NOMO-1 treated with dmso at 0.1 percent for 144 hours (cell line): ENCODE results near the gene GPC6.

Experiments used
- DNase-seq: peaks from one replicate; lab custom pipeline; 2025; ENCODE audit not compliant: unreplicated experiment; lab: John Stamatoyannopoulos, UW

The GPC6 gene

GRCh38 chr13:94218951-94219350 lies 992.3 kb downstream of the GPC6 start:
- no peak for DNase-seq

GRCh38 chr13:94224670-94225069 lies 998.1 kb downstream of the GPC6 start:
- no peak for DNase-seq

- DNase-seq, result no peak
These were observed 1000.8 kb downstream of the GPC6 start for GRCh38 chr13:94227255-94227879.

GRCh38 chr13:94228763-94229162 lies 1002.2 kb downstream of the GPC6 start:
- DNase-seq, result no peak

DNA sequence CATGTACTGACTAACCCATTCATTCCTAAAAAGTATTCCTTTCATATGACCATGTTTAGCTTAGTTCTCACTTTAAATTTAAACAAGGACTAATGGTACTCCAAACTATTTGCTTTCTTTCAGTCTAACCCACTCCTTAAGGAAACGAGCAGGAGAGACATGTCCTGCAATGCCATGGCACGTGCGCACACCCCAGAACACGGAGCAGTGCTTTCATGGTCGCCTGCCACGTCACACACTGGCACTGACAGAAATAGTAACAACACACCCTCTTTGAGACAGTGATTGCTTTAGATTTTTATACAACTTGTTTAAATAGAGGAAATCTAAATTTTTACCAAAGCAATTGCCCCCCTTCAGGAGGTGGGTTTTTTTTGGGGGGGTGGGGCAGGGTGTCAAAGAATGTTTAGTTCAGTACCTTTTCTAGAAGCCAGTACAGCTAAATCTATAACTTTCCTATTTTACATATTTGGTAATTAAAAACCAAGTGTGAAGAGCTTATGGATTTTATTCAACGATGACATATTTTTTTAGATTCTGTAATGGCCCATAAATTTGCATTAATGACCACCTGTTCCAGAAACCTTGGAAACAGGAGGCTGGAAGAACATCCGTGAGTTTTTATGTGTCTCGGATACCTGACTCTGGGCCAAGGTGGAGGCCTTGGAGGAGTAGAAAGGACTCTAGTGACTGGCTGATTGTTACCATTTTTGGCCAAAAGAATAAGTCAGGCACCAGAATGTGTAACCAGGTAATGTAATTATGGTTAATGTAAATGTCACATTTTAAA lies 1005.7 kb downstream of the GPC6 start:
- no peak for DNase-seq

GRCh38 chr13:94232956-94233355 lies 1006.3 kb downstream of the GPC6 start:
- DNase-seq, result no peak

GRCh38 chr13:94233401-94233800 lies 1006.8 kb downstream of the GPC6 start:
- no peak for DNase-seq

DNA sequence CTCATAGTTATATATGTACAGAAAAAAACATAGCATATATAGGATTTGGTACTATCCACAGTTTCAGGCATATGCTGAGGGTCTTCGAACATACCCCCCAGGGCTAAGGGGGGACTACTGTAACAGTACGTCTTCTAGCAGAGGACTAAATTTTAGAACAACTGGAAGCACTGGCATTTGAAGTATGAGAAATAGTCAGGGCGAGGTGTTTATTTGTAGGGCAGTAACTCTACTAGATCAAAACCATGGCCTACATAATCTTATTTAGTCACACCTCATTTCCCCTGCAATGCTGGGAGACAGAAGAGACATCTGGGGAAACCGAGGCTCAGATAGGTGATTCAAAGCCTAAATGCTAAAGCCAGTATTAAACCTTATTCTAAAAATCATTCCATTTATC lies 1007.2 kb downstream of the GPC6 start:
- no peak for DNase-seq

DNA sequence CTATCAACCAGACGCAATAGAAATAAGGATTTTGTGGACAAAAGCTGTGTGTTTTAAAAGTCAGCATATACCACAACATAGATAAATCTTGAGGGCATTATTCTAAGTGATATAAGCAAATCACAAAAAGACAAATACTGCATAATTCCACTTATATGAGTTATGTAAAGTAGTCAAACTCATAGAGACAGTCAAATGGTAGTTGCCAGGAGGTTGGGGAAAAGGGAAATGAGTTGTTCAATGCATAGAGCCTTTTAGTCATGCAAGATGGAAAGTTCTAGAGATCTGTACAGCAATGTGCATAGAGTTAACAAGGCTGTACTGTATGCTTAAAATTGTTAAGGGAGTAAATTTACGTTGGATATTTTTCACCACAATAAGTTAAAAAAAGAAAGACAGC lies 1008.1 kb downstream of the GPC6 start:
- DNase-seq, result no peak

DNA sequence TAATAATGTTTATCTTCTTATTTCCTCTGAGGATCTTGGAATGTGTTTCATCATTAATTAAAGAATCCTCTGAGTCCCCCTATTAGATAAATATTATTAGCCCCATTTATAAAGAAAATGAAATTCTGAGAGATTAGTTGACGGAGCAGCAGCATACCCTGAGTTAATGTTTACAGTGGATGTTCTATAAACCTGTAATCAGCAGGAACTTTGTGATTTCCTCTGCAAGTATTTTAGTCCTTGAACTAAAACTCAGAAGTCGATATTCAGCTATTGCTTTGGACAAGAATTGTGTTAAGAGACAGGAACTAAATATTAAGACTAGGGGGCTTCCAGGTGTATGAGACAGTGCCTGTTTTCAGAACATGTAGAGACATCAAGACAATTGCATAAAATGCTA lies 1009.5 kb downstream of the GPC6 start:
- no peak for DNase-seq

- DNase-seq, result no peak
These were observed 1010.3 kb downstream of the GPC6 start for GRCh38 chr13:94236872-94237271.

DNA sequence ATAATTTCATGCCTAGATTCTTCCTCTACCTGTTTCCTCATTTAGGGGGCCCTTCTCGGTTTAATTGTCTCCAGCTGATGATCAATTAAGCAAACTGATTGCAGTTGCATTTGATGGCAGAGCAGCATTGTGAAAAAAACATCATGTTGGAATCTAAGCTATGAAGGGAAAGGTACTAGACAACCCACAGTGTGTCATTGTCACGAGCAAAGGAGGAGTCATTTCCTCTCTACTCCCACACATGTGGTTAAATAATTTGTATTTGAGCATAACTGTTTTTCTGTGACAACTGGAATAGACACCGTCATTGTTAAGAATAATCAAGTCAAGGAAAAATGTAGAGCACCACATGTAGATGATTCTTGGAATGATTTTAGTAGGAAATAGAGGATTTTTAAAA lies 1012.5 kb downstream of the GPC6 start:
- no peak for DNase-seq

- DNase-seq, result no peak
These were observed 1015.9 kb downstream of the GPC6 start for GRCh38 chr13:94242554-94242953.

GRCh38 chr13:94243551-94243950 lies 1016.9 kb downstream of the GPC6 start:
- DNase-seq, result no peak

DNA sequence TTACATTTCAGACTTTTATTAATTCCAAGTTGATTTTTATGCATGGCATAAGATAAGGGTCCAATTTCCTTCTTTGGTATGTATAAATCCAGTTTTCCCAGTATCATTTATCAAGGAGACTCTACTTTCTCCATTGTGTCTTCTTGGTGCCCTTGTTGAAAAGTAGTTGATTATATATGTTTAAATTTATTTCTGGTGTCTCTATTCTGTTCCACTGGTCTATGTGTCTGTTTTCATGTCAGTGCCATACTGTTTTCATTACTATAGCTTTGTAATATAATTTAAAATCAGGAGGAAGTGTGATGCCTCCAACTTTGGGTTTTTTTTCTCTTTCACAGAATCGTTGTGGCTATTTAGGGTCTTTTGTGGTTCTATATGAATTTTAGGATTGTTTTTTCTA lies 1019.9 kb downstream of the GPC6 start:
- DNase-seq, result no peak

DNA sequence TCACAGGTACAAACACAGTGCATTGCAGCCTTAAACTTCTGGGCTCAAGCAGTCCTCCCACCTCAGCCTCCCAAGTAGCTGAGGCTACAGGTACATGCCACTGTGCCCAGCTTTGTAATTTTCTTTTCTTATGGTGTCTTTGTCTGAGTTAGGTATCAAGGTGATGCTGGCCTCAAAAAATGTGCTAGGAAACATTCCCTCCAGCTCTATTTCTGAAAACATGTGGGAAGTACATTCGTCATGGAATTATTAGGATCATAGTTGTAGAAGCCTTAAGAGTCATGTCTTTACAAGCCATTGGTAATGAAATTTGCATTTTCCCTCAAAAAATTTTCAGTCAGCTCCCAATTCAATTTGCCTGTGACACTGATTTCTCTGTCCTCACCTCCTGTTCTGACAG lies 1021.3 kb downstream of the GPC6 start:
- DNase-seq, result no peak

GRCh38 chr13:94248454-94249228 lies 1022.0 kb downstream of the GPC6 start:
- DNase-seq, result no peak

GRCh38 chr13:94249512-94249911 lies 1022.9 kb downstream of the GPC6 start:
- DNase-seq, result no peak

DNA sequence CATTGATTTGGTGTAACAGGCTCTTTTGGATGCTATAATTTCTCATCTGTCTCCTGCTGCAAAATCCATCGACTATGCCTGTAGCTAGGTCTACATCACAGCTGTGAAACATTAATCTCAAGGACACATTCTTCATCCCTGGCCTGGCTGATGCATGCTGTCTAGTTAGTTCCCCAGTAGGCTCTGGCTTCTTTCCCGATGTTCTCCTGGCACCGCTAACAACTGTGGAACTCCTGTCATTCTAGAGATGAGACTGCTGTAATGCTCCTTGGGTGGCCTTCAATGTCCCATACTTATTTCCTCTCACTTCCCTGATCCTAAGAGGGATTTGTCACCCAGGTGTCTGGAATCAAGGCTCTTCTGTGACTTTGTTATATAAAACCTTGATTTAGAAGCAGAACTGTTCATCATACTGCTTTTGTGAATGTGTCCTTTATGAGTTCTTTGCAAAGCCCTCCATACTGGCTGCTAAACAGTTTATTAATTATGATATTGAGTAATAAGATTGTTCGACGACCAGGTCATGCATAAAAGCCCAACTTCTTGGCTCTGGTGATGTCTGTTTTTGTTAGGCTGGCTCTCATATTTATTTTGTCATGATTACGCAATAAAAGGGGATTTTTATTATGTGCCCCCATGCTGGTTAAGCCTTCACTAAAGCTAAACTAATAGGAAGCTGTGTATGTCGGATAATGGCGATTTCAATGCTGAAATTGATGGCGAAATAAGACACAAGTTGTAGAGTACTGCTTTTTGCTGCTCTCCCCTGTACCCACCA lies 1025.4 kb downstream of the GPC6 start:
- no peak for DNase-seq

- DNase-seq, result no peak
These were observed 1028.1 kb downstream of the GPC6 start for GRCh38 chr13:94254737-94255136.

DNA sequence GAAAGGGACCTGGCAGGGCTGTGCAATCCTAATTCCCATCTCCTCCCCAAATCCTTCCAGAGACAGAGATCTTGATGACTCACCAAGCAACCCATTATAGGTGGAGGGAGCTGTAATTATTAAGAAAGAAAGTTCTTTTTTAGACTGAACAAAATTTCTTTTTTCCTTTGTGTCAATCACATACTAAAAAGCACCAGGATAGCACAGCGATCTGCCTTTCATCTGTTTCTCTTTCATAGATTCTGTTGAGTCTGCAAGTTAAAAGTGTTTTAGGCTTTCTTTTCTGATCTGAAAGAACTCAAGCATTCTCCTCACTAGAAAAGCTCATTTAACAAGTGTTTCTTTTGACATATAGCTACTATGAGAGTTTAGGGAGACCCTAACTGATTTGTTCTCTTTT lies 1030.1 kb downstream of the GPC6 start:
- DNase-seq, result no peak
